Measurements from ENCODE around the gene TNKS1BP1.
A peak's percentile ranks its signal among the peaks of the same experiment; 100 is the strongest.
"Not testable (repeated sequence)": the region's sequence is repeated elsewhere in the genome, so short reads cannot be mapped to it uniquely, and the experiment has no call there.

TNKS1BP1 gene

GRCh38 chr11:57283231-57283990 is 41.3 kb downstream of the TNKS1BP1 start:
- DNase-seq = no peak

- not testable (repeated sequence) for DNase-seq
Observed at GRCh38 chr11:57281546-57281945, 43.2 kb downstream of the TNKS1BP1 start.

- no peak for DNase-seq
Observed at GRCh38 chr11:57279116-57279515, 45.6 kb downstream of the TNKS1BP1 start.

- no peak for DNase-seq
Observed at GRCh38 chr11:57278721-57279095, 46.0 kb downstream of the TNKS1BP1 start.

GRCh38 chr11:57277845-57278720 is 46.7 kb downstream of the TNKS1BP1 start:
- DNase-seq = peak; percentile 71

GRCh38 chr11:57276971-57277675 is 47.6 kb downstream of the TNKS1BP1 start:
- DNase-seq = peak; percentile 29

GRCh38 chr11:57276169-57276970 is 48.4 kb downstream of the TNKS1BP1 start:
- DNase-seq = no peak

GRCh38 chr11:57275582-57275981 is 49.2 kb downstream of the TNKS1BP1 start:
- DNase-seq = no peak

- DNase-seq = no peak
Observed at GRCh38 chr11:57274904-57275498, 49.8 kb downstream of the TNKS1BP1 start.

- DNase-seq = no peak
Observed at GRCh38 chr11:57273448-57274058, 51.2 kb downstream of the TNKS1BP1 start.

GRCh38 chr11:57269571-57270021 is 55.2 kb downstream of the TNKS1BP1 start:
- DNase-seq = peak; percentile 68

- DNase-seq = no peak
Observed at GRCh38 chr11:57266157-57266556, 58.6 kb downstream of the TNKS1BP1 start.

GRCh38 chr11:57263351-57263750 is 61.4 kb downstream of the TNKS1BP1 start:
- DNase-seq = no peak

GRCh38 chr11:57262157-57262556 is 62.6 kb downstream of the TNKS1BP1 start:
- no peak for DNase-seq

GRCh38 chr11:57260937-57261783 is 63.6 kb downstream of the TNKS1BP1 start:
- no peak for DNase-seq

- no peak for DNase-seq
Observed at GRCh38 chr11:57256119-57256518, 68.6 kb downstream of the TNKS1BP1 start.

- no peak for DNase-seq
Observed at GRCh38 chr11:57255618-57256017, 69.1 kb downstream of the TNKS1BP1 start.

GRCh38 chr11:57254631-57255030 is 70.1 kb downstream of the TNKS1BP1 start:
- DNase-seq = no peak

- DNase-seq = peak; percentile 37
Observed at GRCh38 chr11:57251491-57252104, 73.2 kb downstream of the TNKS1BP1 start.

- no peak for DNase-seq
Observed at GRCh38 chr11:57251037-57251436, 73.7 kb downstream of the TNKS1BP1 start.
